Renal cortex interstitium (tissue), 11 donors: Measurements from ENCODE around the gene RB1. TPM values are rescaled to one million over a fixed set of nuclear protein-coding genes. Genes with fewer than 3 reads are reported as not detected.
"Not testable (repeated sequence)": the region's sequence is repeated elsewhere in the genome, so short reads cannot be mapped to it uniquely, and the experiment has no call there.

ENCODE experiments used
- DNase-seq, 11 donors: peaks; one replicate each; pipeline ENCODE4 v3.0.0-alpha.2; 2013; ENCODE audit warnings: low read depth in 9 of 11, low spot score in 4 of 11; ENCODE audit errors: extremely low read depth in 1 of 11
- polyA plus RNA-seq, 3 donors: library from polyadenylated mRNA; unstranded; fragments of 120-200 nt; gene quantifications; one replicate each; pipeline ENCODE4 v1.2.1, GENCODE V29; 2013; ENCODE audit not compliant: insufficient read length in 3 of 3

The RB1 gene
- polyA plus RNA-seq, 3 donors: 43.4 to 49.7 (median 46.2) TPM

- DNase-seq: no peak
These were observed 94.2 kb downstream of the RB1 start for GRCh38 chr13:48397744-48398143.

- no peak for DNase-seq
These were observed 95.0 kb downstream of the RB1 start for GRCh38 chr13:48398450-48399095.

- DNase-seq: no peak
These were observed 96.6 kb downstream of the RB1 start for GRCh38 chr13:48400090-48400694.

- DNase-seq: no peak
These were observed 97.3 kb downstream of the RB1 start for GRCh38 chr13:48400850-48401291.

- no peak for DNase-seq
These were observed 97.9 kb downstream of the RB1 start for GRCh38 chr13:48401480-48401879.

- no peak for DNase-seq
These were observed 98.9 kb downstream of the RB1 start for GRCh38 chr13:48402325-48402932.

GRCh38 chr13:48403151-48403631 lies 99.6 kb downstream of the RB1 start:
- DNase-seq: no peak

- no peak for DNase-seq
These were observed 100.4 kb downstream of the RB1 start for GRCh38 chr13:48403913-48404312.

- no peak for DNase-seq
These were observed 101.4 kb downstream of the RB1 start for GRCh38 chr13:48404952-48405351.

GRCh38 chr13:48405875-48406274 lies 102.3 kb downstream of the RB1 start:
- DNase-seq: no peak

- no peak for DNase-seq
These were observed 106.6 kb downstream of the RB1 start for GRCh38 chr13:48410199-48410598.

GRCh38 chr13:48411147-48411794 lies 107.7 kb downstream of the RB1 start:
- peak in 1 of 11 donors; percentile 44 for DNase-seq

GRCh38 chr13:48411841-48412531 lies 108.4 kb downstream of the RB1 start:
- DNase-seq: peak in 1 of 11 donors; percentile 51

- peak in 4 of 11 donors; percentile 55 to 72 (median 68) for DNase-seq
These were observed 109.4 kb downstream of the RB1 start, which contains the start of gene LPAR6 for GRCh38 chr13:48412881-48413351. Gene LPAR6 (minus strand): TSS chr13:48413113. CDS start chr13:48412423, 690 bp downstream.

GRCh38 chr13:48414501-48414900 lies 111.0 kb downstream of the RB1 start:
- no peak for DNase-seq

- no peak for DNase-seq
These were observed 112.0 kb downstream of the RB1 start for GRCh38 chr13:48415516-48415915.

GRCh38 chr13:48422003-48422402 lies 118.5 kb downstream of the RB1 start:
- not testable (repeated sequence) for DNase-seq

- DNase-seq: no peak
These were observed 120.7 kb downstream of the RB1 start for GRCh38 chr13:48424212-48424611.

GRCh38 chr13:48426052-48426451 lies 122.5 kb downstream of the RB1 start:
- no peak for DNase-seq
